Measurements from ENCODE around the gene HEXD. TPM values are rescaled to one million over a fixed set of nuclear protein-coding genes. Genes with fewer than 3 reads are reported as not detected.
"Not testable (repeated sequence)": the region's sequence is repeated elsewhere in the genome, so short reads cannot be mapped to it uniquely, and the experiment has no call there.

Gene HEXD
- total and polyA plus RNA-seq, 8 donors = 25.9 to 275 (median 39.5) TPM

- WGBS, 2 donors = 17 to 25% methylated on average over 30 to 41 of the region's 41 CpGs
- no peak for FAIRE-seq
- TF ChIP-seq CTCF (IDR thresholded peaks at IDR 0.05) = no peak
- Histone ChIP-seq H3K36me3 (no peaks in the 10 kb centered on the region), H3K27me3 (peaks cover 0 to 7% (median 0%) of the 10 kb centered on the region in 4 donors), H3K27ac (no peak overlapping the region), H3K4me1 (peaks cover 0 to 10% (median 7%) of the 10 kb centered on the region in 3 donors), H3K4me3 (peak overlapping the region in 2 of 4 donors; percentile 36 to 47), H3K9me3 (no peaks in the 10 kb centered on the region)
- ATAC-seq = peak; percentile 67 to 82 (median 75)
- peak in 3 of 6 donors; percentile 46 to 79 (median 78) for DNase-seq
- intact Hi-C loops (cut with DNase I) = no loop called here
Measured at GRCh38 chr17:82372249-82373071, 45.7 kb upstream of the HEXD start.

GRCh38 chr17:82373072-82373452 lies 45.1 kb upstream of the HEXD start:
- H3K9me3 ChIP-seq; intact Hi-C loops (cut with DNase I); H3K36me3 ChIP-seq; ATAC-seq; DNase-seq; H3K27ac ChIP-seq; FAIRE-seq: not testable (repeated sequence)
- peak overlapping the region in 1 of 4 donors; percentile 47 for H3K4me3 ChIP-seq
- peaks cover 0 to 10% (median 7%) of the 10 kb centered on the region in 3 donors for H3K4me1 ChIP-seq
- H3K27me3 ChIP-seq = peaks cover 0 to 10% (median 0%) of the 10 kb centered on the region in 4 donors
- 75 to 83% methylated on average over 10 of the region's 10 CpGs for WGBS, 2 donors

- DNase-seq = peak in 1 of 6 donors; percentile 75
- 86 to 88% methylated on average over 37 of the region's 37 CpGs for WGBS, 2 donors
Measured at GRCh38 chr17:82373731-82374625, 44.2 kb upstream of the HEXD start.

GRCh38 chr17:82374626-82375331 lies 43.4 kb upstream of the HEXD start:
- intact Hi-C loops (cut with DNase I) = no loop called here
- Histone ChIP-seq H3K4me1 (peaks cover 0 to 10% (median 7%) of the 10 kb centered on the region in 3 donors), H3K9me3 (no peaks in the 10 kb centered on the region), H3K27ac (no peak overlapping the region), H3K27me3 (peaks cover 0 to 18% (median 0%) of the 10 kb centered on the region in 4 donors), H3K36me3 (no peaks in the 10 kb centered on the region), H3K4me3 (no peak overlapping the region)
- FAIRE-seq = no peak
- DNase-seq = peak in 1 of 6 donors; percentile 52
- ATAC-seq = no peak
- TF ChIP-seq CTCF (IDR thresholded peaks at IDR 0.05) = no peak
- 56 to 69% methylated on average over 77 to 79 of the region's 79 CpGs for WGBS, 2 donors

More at GRCh38 chr17:82373731-82374625, 44.2 kb upstream of the HEXD start:
- TF ChIP-seq CTCF (IDR thresholded peaks at IDR 0.05) = no peak
- no peak for FAIRE-seq
- Histone ChIP-seq H3K4me3 (no peak overlapping the region), H3K27ac (no peak overlapping the region), H3K36me3 (no peaks in the 10 kb centered on the region), H3K4me1 (peaks cover 0 to 10% (median 7%) of the 10 kb centered on the region in 3 donors), H3K9me3 (no peaks in the 10 kb centered on the region), H3K27me3 (peaks cover 0 to 18% (median 0%) of the 10 kb centered on the region in 4 donors)
- intact Hi-C loops (cut with DNase I) = no loop called here
- no peak for ATAC-seq

Measured in pancreas (tissue), 10 donors.